ENCODE results near the gene CDCP1. TPM values are rescaled to one million over a fixed set of nuclear protein-coding genes. Genes with fewer than 3 reads are reported as not detected.
A peak's percentile ranks its signal among the peaks of the same experiment; 100 is the strongest.

CDCP1 gene
- total RNA-seq, 6 experiments from 2014 or later: 0.31 to 2.7 (median 0.83) TPM

GRCh38 chr3:45188719-45189659 is 42.8 kb upstream of the CDCP1 start:
- Histone ChIP-seq H3K9me3 (no peaks in the 10 kb centered on the region), H3K27me3 (no peaks in the 10 kb centered on the region), H3K4me3 (no peak overlapping the region), H3K27ac (no peak overlapping the region), H3K36me3 (no peaks in the 10 kb centered on the region), H3K4me1 (peaks cover 0 to 7% (median 0%) of the 10 kb centered on the region in 4 donors)
- no peak for DNase-seq
- TF ChIP-seq POLR2A (IDR thresholded peaks at IDR 0.05) (no peak), CTCF (IDR thresholded peaks at IDR 0.05) (no peak)
- no peak for ATAC-seq
- 62% methylated on average over 4 of the region's 8 CpGs for WGBS (ENCODE audit: insufficient coverage, low coverage, low lambda C conversion rate, missing lambda C conversion rate)
- intact Hi-C loops (cut with DNase I): no loop called here

- TF ChIP-seq CTCF (IDR thresholded peaks at IDR 0.05) (no peak), POLR2A (IDR thresholded peaks at IDR 0.05) (no peak)
- no peaks in the 10 kb centered on the region for H3K36me3 ChIP-seq
- H3K4me1 ChIP-seq: peaks cover 0 to 7% (median 0%) of the 10 kb centered on the region in 4 donors
- H3K27ac ChIP-seq: no peak overlapping the region
- no peak overlapping the region for H3K4me3 ChIP-seq
- DNase-seq (no peak), ATAC-seq (no peak)
- no peaks in the 10 kb centered on the region for H3K9me3 ChIP-seq
- H3K27me3 ChIP-seq: no peaks in the 10 kb centered on the region
- intact Hi-C loops (cut with DNase I): no loop called here
- no CpG with 5 or more reads among the region's 3 CpGs for WGBS (ENCODE audit: insufficient coverage, low coverage, low lambda C conversion rate, missing lambda C conversion rate)
These were observed 41.5 kb upstream of the CDCP1 start for GRCh38 chr3:45187694-45188141.

- peaks cover 0 to under 1% (median 0%) of the 10 kb centered on the region in 4 donors for H3K4me1 ChIP-seq
- H3K9me3 ChIP-seq: no peaks in the 10 kb centered on the region
- no peak for DNase-seq
- ATAC-seq: peak in 1 of 4 donors; percentile 23
- H3K27me3 ChIP-seq: no peaks in the 10 kb centered on the region
- intact Hi-C loops (cut with DNase I): no loop called here
- no peaks in the 10 kb centered on the region for H3K36me3 ChIP-seq
- TF ChIP-seq POLR2A (IDR thresholded peaks at IDR 0.05) (no peak), CTCF (IDR thresholded peaks at IDR 0.05) (no peak)
- 83% methylated on average over 2 of the region's 6 CpGs for WGBS (ENCODE audit: insufficient coverage, low coverage, low lambda C conversion rate, missing lambda C conversion rate)
- no peak overlapping the region for H3K27ac ChIP-seq
- H3K4me3 ChIP-seq: no peak overlapping the region
These were observed 40.7 kb upstream of the CDCP1 start for GRCh38 chr3:45186871-45187270.

- Histone ChIP-seq H3K4me1 (no peaks in the 10 kb centered on the region), H3K27ac (no peak overlapping the region), H3K36me3 (no peaks in the 10 kb centered on the region), H3K27me3 (no peaks in the 10 kb centered on the region), H3K4me3 (no peak overlapping the region), H3K9me3 (no peaks in the 10 kb centered on the region)
- DNase-seq (no peak), ATAC-seq (no peak)
- intact Hi-C loops (cut with DNase I): no loop called here
- WGBS (ENCODE audit: insufficient coverage, low coverage, low lambda C conversion rate, missing lambda C conversion rate): 26% methylated on average over 2 of the region's 5 CpGs
- no peak for TF ChIP-seq POLR2A (IDR thresholded peaks at IDR 0.05)
- no peak for TF ChIP-seq CTCF (IDR thresholded peaks at IDR 0.05)
These were observed 39.3 kb upstream of the CDCP1 start for GRCh38 chr3:45185461-45185860.

All from right lobe of liver (tissue), 6 donors.